Hepatocyte (in vitro differentiated cells): ENCODE data around the gene FGF5.

Experiments used
- CTCF ChIP-seq: fragments of 200-600 bp; sonication (generic); IDR thresholded peaks from 2 replicates; pipeline ENCODE4 v1.5.1; 2016; ENCODE audit warnings: antibody characterized with exemption, mild to moderate bottlenecking; ENCODE audit not compliant: poor library complexity
- EZH2 ChIP-seq: fragments of 200-600 bp; sonication (generic); IDR thresholded peaks from 2 replicates; pipeline ENCODE4 v1.6.1; 2016; ENCODE audit warnings: antibody characterized with exemption, mild to moderate bottlenecking, borderline replicate concordance

- TF ChIP-seq CTCF (no peak), EZH2 (no peak)
These were observed 38.0 kb upstream of the FGF5 start for GRCh38 chr4:80228460-80228859.
